HG02943 (cell line): ENCODE data around the gene APBA2.
"Not testable (repeated sequence)": the region's sequence is repeated elsewhere in the genome, so short reads cannot be mapped to it uniquely, and the experiment has no call there.

Experiments used
- ATAC-seq: cut with Tn5 transposase; IDR thresholded peaks from one replicate; pipeline ENCODE4 v1.9.1; 2021; ENCODE audit warnings: mild to moderate bottlenecking, low read depth, moderate library complexity; ENCODE audit not compliant: unreplicated experiment

APBA2 gene

GRCh38 chr15:28885630-28886430, at the start of gene APBA2:
TSS of gene APBA2 (plus strand) at chr15:28885974. CDS start at chr15:29053885, 167,911 bp downstream.
- ATAC-seq = no peak

DNA sequence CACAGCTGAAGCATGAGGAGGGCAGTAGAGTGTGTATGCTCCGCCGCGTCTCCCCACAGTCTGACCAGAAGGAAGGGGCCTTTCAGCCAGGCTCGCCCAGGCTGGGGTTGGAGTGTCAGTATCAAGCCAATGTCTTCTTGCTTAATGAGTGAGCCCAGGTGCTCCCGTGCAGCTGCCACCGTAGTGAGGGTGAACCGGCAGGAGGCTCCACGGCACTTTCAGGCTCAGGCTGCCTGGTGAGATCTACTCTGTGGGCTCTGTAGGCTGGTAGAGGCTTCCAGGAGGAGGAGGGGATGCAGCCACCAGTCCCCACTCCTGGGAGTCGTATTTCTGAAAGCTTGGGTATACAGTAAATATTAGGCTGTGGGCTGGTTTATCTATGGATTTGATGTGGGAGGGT, 45.5 kb upstream of the APBA2 start:
- ATAC-seq = not testable (repeated sequence)

DNA sequence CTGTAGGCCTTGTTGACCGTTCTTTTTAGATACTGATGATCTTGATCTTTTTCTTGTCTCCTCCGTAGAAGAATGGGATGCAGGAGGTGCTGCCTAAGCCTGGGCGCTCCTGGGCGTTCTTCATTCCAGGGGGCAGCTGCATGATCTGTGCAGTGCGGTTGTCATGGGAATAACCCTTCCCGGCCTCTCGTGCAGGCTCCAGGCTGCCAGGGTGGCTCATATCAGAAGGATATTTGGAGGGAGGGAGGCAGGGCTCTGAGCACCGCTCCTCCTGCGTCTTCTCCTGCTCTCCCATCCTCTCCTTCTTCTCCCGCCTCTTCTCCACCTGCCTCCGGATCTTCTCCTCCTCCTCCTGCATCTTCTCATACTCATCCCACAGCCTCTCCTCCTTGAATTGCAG, 43.6 kb upstream of the APBA2 start:
- ATAC-seq = not testable (repeated sequence)

- not testable (repeated sequence) for ATAC-seq
Measured at GRCh38 chr15:28843520-28843919, 42.3 kb upstream of the APBA2 start.

DNA sequence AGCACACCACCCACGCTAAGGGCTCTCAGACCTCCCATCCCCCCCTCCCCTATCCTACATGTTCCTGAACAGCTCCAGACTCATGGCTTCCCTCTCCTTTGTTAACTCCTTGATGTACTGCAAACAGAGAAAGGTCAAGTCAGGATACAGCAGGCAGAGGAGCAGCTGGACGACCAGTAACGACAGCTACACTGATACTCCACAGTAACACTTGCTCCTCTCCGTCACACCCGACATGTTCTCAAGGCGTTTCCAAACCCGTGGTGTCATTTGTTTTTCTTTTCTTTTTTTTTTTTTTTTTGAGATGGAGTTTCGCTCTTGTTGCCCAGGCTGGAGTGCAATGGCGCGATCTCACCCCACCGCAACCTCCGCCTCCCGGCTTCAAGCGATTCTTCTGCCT, 41.6 kb upstream of the APBA2 start:
- not testable (repeated sequence) for ATAC-seq

- peak; percentile 76 for ATAC-seq
Measured at GRCh38 chr15:28847247-28847646, 38.5 kb upstream of the APBA2 start.

GRCh38 chr15:28847959-28848358, 37.8 kb upstream of the APBA2 start:
- not testable (repeated sequence) for ATAC-seq

GRCh38 chr15:28848521-28848920, 37.3 kb upstream of the APBA2 start, which contains the start of gene GOLGA6L7:
TSS of gene GOLGA6L7 (minus strand) at chr15:28848644. CDS start at chr15:28848549, 95 bp downstream.
- ATAC-seq = not testable (repeated sequence)

DNA sequence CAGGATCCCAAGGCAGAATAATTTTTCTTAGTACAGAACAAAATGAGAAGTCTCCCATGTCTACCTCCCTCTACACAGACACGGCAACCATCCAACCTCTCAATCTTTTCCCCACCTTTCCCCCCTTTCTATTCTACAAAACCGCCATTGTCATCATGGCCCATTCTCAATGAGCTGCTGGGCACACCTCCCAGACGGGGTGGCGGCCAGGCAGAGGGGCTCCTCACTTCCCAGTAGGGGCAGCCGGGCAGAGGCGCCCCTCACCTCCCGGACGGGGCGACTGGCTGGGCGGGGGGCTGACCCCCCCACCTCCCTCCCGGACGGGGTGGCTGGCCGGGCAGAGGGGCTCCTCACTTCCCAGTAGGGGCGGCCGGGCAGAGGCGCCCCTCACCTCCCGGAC, 36.5 kb upstream of the APBA2 start:
- not testable (repeated sequence) for ATAC-seq

- not testable (repeated sequence) for ATAC-seq
Measured at GRCh38 chr15:28849766-28850165, 36.0 kb upstream of the APBA2 start.

GRCh38 chr15:28853654-28854053, 32.1 kb upstream of the APBA2 start:
- not testable (repeated sequence) for ATAC-seq

DNA sequence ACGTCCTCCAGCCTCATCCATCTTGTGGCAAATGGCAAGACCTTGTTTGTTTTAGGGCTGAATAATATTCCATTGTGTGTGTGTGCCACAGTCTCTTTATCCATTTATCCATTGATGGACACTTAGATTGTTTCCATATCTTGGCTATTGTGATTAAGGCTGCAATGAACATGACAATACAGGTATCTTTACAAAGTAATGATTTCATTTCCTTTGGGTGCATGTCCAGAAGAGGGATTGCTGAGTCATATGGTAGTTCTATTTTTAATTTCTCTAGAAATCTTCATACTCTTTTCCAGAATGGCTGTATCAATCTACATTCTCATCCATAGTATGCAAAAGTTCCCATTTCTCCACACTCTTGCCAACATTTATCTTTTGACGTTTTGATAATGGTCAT, 31.2 kb upstream of the APBA2 start:
- ATAC-seq = not testable (repeated sequence)

DNA sequence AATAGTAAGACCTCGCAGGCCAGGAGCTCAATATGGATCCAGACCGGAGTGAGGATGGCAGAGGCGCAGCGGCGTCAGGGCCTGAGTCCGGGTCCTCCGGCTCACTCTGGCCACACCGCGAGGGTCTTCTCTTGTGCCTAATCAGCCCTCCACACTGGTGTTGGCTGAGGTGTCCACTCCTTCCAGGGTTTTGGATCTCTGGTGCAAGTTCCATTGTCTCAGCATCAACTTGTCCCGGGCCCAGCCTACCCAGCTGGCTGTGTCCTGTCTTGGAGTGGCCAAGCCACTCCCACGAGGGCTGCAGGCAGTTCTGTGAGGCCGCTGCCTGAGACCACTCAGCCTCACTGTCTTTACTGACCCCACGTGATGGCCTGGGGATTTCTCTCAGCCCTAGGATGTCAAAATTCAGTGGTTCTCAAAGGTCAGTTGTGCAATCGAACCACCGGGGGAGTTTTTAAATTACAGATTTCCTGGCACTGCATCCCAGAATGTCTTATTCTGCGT, 24.7 kb upstream of the APBA2 start:
- no peak for ATAC-seq

- not testable (repeated sequence) for ATAC-seq
Measured at GRCh38 chr15:28861589-28862293, 24.0 kb upstream of the APBA2 start.

GRCh38 chr15:28868744-28869345, 16.9 kb upstream of the APBA2 start:
- no peak for ATAC-seq

DNA sequence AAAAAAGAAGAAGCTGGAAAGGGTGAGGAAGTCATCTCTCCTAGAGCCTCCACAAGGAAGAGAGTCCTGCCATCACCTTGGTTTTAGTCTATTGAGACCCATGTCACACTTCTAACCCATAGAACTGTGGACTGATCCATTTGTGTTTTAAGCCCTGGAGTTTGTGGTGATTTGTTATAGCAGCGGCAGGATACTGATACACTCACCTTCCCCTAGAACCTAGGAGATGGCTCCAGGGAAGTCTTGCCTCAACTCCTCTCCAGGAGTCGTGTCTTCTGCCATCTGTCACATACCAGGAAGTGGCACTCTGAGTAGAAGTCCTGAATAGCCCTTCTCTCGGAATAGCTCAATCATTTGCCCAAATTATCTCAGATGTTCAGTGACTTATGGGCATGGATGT, 14.6 kb upstream of the APBA2 start:
- ATAC-seq = no peak

- ATAC-seq = no peak
Measured at GRCh38 chr15:28873006-28873405, 12.8 kb upstream of the APBA2 start.

DNA sequence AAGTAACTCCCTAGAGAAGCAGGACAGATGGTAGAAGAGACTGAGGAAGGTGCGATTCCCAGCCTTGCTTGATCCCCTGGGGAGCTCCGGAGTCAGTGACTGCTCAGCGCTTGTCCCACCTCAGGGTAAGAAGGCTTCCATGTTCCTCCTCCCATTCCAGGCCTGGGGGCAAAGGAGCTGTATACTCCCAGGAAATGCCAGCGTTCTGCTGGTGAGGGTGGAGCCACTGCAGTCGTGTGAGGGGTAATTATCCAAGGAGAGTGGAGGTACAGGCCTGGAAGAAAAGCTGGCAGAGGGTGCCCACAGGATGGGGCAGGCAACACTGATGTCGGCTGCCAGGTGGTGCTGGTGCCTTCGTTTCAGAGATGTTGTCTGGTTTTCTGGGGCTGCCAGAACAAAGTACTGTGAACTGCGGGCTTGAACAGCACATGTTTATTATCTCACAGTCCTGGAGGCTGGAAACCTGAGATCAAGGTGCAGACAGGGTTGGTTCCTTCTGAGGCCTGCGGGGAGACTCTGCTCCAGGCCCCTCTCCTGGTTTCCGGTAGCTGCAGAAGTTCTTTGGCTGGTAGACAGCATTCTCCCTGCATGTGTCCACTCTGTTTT, 12.1 kb upstream of the APBA2 start:
- no peak for ATAC-seq

- ATAC-seq = no peak
Measured at GRCh38 chr15:28875461-28876000, 10.2 kb upstream of the APBA2 start.

DNA sequence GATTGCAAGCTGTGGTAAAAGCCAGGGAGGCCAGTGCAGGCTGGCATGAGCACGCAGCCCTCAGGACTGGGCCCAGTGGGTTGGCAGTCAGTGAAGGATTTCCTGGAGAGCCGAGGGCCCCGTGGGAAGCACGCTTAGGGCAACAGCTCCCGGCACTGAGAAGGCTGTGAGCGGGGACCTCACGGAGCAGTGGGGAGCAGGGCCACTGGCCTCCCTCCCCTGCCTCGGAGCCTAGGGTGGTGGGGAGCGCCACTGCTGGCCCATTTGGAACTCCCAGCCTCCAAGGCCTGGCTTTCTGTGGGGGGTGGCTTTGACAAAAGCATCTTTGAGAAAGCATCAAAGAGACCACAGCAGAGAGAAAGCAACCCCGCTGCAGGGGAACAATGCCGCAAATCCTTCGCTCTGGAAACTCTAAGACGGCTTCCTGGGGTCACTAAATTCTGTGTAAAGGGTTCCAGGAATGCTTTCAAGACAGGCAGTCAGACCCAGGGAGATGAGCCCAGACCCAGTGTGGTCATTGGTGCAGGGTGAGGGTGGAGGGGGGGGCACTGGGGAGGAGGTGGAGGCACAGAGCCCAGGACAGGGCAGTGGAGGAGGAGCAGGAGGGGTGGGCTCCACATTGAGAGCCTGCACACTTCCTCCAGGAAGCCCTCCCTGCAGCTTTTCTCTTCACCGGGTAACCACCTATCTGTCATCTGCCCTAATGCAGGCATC, 9.5 kb upstream of the APBA2 start:
- ATAC-seq = no peak
